M059J (cell line): Measurements from ENCODE around the gene FOXA2. TPM values are rescaled to one million over a fixed set of nuclear protein-coding genes. Genes with fewer than 3 reads are reported as not detected.

Source experiments
- DNase-seq: peaks from one replicate; pipeline ENCODE4 v3.0.0-alpha.2; 2012; ENCODE audit warnings: low read depth
- total RNA-seq: library from RNA; depleted of rRNA; stranded (reverse); fragments of >200 nt; shearing (Covaris generic); gene quantifications from 2 replicates; pipeline ENCODE4 v1.2.3, GENCODE V29; 2014

Gene FOXA2
- total RNA-seq, 1 experiment from 2014 or later, result not detected

DNA sequence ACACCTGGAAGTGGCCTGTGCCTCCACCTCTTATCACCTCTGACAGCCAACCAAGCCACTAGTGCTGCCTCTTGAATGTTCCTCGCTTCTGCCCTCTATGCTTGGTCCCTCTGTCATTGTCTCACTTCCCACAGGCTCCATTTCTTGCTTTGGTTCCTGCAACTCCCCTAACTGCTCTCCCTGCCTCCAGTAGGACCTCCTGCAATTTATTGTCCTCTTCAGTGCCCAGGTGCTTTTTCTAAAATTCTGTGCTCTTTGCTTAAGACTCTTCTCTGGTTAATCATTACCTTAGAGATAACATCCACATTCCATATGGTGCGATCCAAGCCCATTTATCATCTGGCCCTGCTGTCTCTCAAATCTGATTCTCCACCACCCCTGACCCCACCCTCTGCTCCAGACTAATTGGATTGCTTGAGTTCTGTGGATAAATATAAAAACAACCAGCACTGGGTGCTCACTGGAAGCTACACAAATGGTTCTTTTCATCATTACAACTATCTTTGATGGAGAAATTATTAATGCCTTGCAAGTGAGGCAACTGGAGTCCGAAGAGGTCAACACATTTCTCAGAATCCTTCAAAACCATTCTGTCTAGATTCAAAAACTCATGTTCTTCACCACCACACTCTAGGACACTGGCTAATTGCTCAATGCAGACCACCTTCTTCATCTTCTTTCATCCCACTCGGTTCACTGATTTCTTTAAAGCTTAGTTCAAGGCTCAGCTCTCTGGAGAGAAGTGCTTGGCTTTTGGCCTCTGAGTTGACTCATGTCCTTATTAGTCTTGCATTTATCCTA lies 47.2 kb downstream of the FOXA2 start:
- DNase-seq, result no peak

DNA sequence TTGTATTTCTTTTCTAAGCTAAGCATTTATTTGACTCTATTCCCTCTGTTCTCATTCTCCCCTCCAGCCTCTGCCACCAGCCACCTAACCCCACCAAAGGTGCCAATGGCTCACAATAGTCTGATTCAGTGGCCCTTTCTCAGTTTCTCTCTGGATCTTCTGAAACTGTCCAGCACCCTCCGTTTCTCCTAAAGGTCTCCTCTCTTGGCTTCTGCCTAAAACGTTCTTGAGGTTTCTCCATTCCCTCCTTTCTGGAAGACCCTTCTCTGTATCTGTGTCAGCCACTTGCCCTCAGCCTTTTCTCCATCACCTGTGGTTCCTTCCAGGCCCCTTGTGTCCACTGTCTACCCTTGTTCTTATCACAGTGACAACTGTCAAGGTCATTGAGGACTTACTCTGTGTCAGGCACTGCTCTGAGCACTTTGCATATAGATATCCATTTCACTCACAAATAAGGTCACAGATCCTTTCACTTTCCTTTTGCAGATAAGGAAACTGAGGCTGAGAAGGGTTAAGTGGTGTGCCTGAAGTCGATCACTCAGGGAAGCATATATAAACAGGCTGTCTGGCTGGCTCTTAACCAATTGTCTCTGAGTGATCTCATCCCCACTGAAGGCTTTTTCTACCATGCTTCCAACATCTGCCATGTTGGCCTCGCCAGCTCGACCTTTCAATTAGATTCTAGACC lies 48.1 kb downstream of the FOXA2 start:
- DNase-seq, result no peak

DNA sequence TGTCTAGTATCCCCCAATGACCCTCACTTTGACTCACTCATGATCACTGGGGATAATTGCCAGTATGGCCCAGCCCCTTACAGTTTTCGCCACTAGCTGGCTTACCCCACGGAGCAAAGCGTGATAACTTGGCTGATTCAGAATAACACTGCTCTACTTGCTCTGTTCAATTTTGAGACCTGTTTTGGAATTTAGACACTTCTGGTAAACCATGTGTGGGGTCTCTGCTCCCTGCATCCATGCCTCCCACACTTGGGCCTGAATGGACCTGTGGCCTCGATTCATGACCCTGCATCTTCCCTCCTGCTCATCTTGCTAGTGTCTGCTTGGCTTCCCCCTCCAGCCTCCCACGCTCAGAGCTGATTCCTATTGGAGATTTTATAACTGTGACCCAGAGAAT lies 48.9 kb downstream of the FOXA2 start:
- DNase-seq, result no peak

DNA sequence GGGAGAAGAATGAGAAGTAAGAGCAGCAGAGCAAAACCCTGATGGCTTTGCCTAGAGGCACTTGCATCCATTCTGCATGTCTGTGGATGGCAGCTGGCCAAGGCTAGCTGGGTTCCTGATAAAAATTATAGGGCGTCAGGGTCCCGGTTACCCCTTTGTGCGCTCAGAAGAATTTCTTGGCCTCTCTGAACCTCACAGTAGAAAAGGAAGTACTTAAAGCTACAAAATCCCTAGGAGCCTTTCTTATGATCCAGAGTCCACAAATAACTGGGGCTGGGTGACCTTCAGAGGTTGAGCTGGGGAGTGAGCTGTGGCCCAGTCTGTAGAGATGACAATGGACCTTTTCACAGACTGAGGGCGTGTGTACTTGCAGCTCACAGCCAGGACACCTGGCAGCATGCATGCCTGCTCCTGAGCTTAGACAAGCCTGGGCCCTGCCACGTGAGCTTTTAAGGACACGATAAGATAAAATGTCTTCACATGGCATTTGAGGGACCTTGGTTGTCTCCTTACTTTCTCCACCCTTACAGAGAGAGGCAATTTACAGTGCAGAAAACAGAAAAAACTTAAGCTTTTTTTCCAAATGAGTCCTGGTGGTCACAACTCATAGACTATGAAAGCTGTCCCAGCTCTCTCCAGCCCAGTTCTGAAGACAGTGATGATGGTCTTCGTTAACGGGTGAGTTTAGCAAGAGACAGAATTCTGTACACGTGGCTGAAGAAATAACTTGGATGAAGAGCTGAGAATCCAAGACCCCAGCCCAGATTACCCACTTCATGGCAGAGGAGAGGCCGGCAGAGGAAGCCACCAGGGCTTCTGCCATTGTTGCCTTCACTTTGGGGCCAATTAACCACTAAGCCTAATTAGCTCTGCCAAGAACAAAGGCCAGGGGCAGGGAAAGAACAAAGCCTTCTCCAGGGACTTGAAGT lies 50.3 kb downstream of the FOXA2 start:
- DNase-seq, result no peak

DNA sequence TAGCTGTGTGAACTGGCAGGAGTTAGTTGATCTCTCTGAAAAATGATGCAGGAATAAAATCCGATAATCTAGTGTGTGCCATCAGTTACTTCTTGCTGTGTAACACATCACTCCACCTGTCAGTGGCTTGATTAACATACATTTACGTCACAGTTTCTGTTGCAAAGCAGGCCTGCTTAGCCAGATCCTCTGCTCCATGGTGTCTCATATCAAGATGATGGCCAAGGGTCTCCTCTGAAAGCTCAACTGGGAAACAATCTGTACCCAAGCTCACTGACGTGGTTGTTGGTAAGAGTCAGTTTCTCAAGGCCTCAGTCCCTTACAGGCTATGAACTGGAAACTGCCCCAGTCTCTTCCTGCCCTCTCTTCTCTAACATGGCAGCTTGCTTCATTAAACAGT lies 51.8 kb downstream of the FOXA2 start:
- no peak for DNase-seq

DNA sequence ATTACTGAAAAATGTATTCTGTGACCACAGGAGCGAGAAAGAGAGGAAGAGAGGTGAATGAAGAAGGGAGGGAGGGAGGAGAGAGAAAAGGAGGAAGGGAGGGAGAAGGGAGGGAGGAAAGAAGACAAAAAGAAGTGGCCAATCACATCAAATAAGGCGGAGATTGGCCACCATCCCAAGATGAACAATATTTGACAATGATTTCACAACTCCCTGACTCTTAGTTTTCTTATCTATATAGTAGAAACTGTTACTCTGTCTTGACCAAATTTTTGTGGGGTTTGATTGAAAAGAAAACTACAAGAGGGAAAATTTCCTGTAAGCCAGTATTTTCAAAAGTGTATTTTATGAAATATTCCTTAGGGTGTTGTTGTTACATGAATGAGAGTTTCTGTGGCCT lies 52.6 kb downstream of the FOXA2 start:
- DNase-seq, result no peak

DNA sequence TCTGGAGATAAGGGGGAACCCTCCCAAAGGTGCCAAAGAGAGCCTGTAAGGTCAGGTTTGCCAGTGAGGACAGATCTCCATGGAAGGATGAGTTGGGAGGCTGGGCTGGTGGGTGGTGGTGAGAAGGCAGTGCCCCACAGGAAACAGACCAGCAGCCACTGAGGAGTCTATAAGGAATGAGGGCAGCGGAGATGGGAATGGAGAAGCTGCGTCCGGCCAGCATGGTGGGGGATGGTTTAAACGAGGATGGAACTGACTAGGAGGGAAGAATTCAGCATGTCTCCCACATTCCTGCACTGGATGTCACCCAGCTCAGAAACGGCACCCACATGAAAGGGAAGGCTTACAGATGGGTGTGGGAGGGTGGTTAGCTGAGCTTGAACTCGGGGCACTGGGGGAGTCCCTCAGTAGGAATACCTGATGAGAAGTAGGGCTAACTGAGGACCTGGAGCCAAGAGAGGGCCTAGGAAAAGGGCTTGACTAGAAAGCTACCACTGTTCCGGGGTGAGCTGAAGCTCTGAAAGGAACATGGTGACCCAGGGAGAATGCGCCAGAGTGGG lies 53.2 kb downstream of the FOXA2 start:
- DNase-seq, result no peak
